HEK293T (cell line): ENCODE data around the gene NKAIN2.
"Not testable (repeated sequence)": the region's sequence is repeated elsewhere in the genome, so short reads cannot be mapped to it uniquely, and the experiment has no call there.

Experiments used
- ARNT ChIP-seq: fragments of 450-650 bp; IDR thresholded peaks from 2 replicates; pipeline ENCODE4 v1.6.1; 2017; ENCODE audit warnings: mild to moderate bottlenecking
- CTBP1 ChIP-seq: fragments of 450-650 bp; IDR thresholded peaks from 2 replicates; pipeline ENCODE4 v1.6.1; 2016; ENCODE audit warnings: borderline replicate concordance
- ELF4 ChIP-seq: fragments of 450-650 bp; IDR thresholded peaks from 2 replicates; pipeline ENCODE4 v1.6.1; 2017; ENCODE audit warnings: antibody characterized with exemption
- FOXA1 ChIP-seq: fragments of 450-650 bp; IDR thresholded peaks from 2 replicates; pipeline ENCODE4 v1.6.1; 2016; ENCODE audit warnings: mild to moderate bottlenecking
- FOXK2 ChIP-seq: fragments of 450-650 bp; IDR thresholded peaks from 2 replicates; pipeline ENCODE4 v1.6.1; 2016; ENCODE audit warnings: mild to moderate bottlenecking
- FOXM1 ChIP-seq: fragments of 450-650 bp; IDR thresholded peaks from 2 replicates; pipeline ENCODE4 v1.6.1; 2017; ENCODE audit warnings: mild to moderate bottlenecking, borderline replicate concordance
- HDGF ChIP-seq: fragments of 450-650 bp; IDR thresholded peaks from 2 replicates; pipeline ENCODE4 v1.6.1; 2017; ENCODE audit warnings: antibody characterized with exemption, borderline replicate concordance
- L3MBTL2 ChIP-seq: fragments of 450-650 bp; conservative IDR thresholded peaks from 2 replicates; pipeline ENCODE4 v1.6.1; 2016; ENCODE audit warnings: mild to moderate bottlenecking
- PKNOX1 ChIP-seq: fragments of 450-650 bp; IDR thresholded peaks from 2 replicates; pipeline ENCODE4 v1.6.1; 2016
- SP1 ChIP-seq: fragments of 450-650 bp; IDR thresholded peaks from 2 replicates; pipeline ENCODE4 v1.6.1; 2017
- SUZ12 ChIP-seq: fragments of 450-650 bp; IDR thresholded peaks from 2 replicates; pipeline ENCODE4 v1.6.1; 2016; ENCODE audit warnings: mild to moderate bottlenecking
- ZNF384 ChIP-seq: fragments of 450-650 bp; IDR thresholded peaks from 2 replicates; pipeline ENCODE4 v1.6.1; 2016

- not testable (repeated sequence) for TF ChIP-seq PKNOX1, SP1, FOXM1, L3MBTL2, ARNT, SUZ12, ZNF384, HDGF, CTBP1, ELF4, FOXK2, FOXA1
Measured at GRCh38 chr6:124410425-124410824, 606.8 kb downstream of the NKAIN2 start.
